HG03457 (cell line): ENCODE results near the gene IRX5.

Source experiments
- ATAC-seq: cut with Tn5 transposase; IDR thresholded peaks from one replicate; pipeline ENCODE4 v1.9.1; 2021; ENCODE audit warnings: moderate number of reproducible peaks; ENCODE audit not compliant: unreplicated experiment

The IRX5 gene

DNA sequence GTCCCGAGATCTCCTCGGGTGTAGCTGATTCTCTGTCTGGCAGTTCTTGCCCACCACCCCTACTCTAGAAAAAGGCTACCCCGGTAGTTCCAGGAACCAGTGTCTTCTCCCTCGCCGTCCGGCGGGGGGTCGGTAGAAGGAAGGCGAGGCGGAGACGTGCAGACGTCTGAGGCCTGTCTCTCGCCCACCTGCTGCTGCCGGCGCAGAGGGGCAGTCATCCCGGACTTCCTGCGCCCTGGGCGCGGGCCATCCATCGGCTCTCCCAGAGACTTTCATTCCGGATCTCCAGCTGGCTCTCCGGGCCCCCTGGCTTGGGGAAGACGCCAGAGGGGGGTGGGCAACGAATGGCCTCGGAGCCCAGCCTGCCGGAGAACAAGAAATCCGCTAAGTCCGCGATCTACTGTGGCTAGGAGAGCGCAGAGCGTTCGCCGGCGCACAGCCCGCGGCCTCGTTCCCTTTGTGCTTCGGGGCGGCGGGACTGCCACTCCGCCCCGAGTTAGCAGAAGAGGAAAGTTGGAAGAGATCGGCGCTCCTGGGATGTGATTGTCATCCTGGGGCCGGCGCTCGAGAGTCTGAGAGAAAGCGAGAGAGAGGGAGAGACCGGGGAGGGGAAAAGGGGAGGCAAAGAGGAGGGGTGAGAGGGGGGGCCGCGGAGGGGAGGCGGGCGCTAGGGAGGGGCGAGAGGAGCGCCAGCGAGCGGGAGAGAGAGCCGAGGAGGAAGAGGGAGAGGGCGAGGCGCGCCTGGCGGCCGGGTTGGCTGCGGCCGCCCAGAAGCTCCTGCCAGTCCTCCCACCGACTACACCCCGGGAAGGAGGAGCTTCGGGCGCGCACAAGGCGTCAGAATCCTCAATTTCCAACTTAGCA is at the start of gene IRX5:
Gene IRX5, plus strand, starts transcription at position 861 of the 864 bp plus-strand sequence. CDS start 334 bp downstream, outside the sequence.
- no peak for ATAC-seq

DNA sequence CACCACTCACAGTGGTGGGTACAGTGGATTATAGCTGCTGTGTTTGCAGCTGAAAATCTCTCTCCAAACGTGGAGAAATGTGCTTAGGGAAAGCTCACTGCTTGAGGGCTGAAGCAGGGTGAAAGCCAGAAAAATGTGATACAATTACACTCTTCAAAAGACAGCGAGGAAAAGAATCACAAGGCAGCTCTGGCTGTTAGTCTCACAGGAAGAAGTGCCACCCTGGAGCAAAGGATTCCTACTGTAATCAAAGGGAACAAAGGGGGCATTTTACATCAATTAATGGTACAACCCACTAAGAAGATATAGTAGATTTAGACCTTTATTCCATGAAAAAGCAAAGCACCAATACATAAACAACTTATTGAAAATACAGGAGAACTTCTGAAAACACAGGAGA is 48.1 kb upstream of the IRX5 start:
- no peak for ATAC-seq

DNA sequence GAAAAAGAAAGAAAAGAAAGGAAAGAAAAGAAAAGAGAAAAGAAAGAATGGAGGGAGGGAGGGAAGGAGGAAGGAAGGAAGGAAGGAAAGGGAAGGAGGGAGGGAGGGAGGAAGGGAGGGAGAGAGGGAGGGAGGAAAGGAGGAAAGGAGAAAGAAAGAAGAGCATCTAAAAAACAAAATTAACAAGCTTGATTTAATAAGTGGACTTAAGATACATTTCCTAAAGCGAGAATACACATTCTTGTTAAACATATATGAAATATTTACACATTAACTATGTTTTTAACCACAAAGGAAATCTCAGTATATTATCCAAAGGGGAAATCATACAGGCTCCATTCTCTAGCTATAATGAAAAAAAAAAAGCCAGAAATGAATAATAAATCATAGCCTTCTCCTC is 47.3 kb upstream of the IRX5 start:
- no peak for ATAC-seq

DNA sequence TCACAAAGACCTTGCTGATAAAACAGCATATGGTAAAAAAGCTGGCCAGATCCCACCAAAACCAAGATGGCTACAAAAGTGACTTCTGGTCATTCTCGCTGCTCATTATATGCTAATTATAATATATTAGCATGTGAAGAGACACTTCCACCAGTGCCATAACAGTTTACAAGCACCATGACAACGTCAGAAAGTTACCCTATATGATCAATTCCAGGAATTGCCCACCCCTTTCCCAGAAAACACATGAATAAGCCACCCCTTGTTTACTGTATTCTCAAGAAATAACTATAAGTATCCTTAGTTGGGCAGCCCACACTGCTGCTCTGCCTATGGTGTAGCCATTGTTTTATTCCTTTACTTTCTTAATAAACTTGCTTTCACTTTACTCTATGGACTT is 44.6 kb upstream of the IRX5 start:
- no peak for ATAC-seq

DNA sequence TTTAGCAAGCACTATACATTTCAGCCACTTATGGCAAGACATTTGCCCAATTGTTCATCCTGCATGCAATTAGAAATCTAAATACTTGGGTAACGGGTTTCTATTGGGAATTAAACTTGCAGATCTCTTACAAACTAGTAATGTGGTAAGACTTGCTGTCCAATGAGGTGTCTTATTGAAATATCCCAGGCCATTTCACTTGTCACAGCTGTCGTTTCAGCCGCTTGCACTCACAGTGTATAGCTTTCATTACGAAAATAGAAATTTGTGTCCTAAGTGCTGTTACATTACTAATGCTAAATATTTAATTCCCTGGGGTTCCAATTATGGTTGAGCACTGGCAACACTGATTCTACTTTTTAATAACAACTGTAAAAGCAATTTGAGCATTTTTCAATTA is 40.3 kb upstream of the IRX5 start:
- no peak for ATAC-seq

DNA sequence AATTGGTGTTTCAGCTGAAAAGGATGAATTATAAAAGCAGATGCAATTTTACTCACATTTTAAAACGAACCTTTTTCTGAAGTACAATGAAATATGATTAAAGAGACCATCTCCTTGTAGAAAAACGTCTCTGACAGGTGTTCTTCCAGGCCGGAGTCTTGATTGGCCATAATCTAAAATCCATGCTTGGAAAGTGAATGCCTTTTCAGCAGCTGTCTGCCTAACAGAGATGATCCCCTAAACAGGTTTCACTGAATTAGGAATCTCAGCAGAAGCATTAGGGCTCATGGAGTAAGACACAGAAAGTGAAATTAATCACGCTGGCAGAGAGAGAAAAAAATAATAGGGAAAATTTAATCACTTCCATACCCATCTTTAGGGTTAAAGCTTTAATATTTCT is 39.3 kb upstream of the IRX5 start:
- ATAC-seq = no peak

DNA sequence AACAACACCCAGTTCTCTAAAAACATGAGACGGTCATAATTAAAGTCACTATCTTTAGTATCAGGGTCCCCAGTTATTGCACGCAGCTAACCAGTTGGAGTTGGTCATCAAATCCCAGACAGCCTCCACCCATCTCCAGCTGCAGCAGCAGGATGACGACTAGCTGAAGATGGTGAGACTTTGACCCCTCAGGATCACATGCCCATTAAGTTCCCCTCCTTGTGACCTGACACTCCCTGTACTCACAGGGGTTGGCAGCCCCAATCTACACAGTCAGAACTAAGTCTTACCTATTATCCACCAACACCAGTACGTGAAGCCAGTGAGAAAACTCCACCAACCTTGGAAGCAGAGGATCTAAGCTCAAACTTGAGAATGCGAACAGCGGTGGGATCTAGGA is 37.7 kb upstream of the IRX5 start:
- no peak for ATAC-seq

DNA sequence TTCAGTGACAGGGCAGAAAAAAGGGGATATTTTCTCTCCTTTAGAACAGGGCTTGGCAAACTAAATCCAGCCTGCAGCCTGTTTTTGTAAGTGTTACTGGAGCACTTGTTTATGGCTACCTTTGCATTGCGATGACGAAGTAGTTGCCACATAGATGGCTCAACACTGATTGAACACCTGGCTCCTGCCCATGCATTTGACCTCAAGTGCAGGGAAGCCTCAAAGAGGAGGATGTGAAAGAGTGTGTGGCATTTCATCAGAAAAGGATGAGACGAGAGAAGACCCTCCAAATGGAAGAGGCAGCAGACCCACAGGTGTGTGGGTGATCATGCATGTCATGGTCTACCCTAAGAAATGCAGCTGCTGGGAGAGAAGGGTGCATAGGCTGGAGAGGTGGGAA is 32.7 kb upstream of the IRX5 start:
- ATAC-seq = no peak

DNA sequence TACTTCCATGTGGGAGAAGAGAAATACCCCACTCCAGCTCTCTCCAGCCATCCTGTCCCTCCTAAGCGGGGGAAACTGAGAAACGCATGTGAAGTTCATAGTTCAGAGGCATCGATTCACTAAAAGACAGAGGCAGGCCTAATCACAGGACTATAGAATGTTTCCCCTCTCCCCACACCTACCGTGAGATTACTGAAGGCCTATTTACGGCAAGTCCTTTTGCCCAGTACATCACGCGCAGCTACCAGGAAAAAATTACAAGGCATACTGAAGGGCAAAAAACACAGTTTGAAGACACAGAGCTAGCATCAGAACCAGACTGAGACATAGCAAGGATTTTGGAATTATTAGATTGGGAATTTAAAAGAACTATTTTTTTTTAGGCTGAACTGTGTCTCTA is 29.1 kb upstream of the IRX5 start:
- ATAC-seq = no peak

DNA sequence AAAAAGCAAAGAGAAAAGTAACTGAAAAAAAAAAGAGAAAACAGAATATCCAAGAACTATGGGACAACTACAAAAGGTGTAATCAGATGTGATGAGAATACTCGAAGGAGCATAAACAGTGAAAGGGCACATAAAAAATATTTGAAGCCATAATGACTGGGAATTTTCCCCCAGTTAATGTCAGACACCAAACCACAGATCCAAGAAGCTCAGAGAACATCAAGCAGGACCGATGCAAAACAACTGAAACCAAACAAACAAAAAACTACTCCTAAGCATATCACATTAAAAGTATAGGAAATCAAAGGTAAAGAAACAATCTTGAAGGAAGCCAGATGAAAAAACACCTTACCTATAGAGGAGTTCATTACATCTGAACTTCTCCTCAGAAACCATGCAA is 27.6 kb upstream of the IRX5 start:
- no peak for ATAC-seq

DNA sequence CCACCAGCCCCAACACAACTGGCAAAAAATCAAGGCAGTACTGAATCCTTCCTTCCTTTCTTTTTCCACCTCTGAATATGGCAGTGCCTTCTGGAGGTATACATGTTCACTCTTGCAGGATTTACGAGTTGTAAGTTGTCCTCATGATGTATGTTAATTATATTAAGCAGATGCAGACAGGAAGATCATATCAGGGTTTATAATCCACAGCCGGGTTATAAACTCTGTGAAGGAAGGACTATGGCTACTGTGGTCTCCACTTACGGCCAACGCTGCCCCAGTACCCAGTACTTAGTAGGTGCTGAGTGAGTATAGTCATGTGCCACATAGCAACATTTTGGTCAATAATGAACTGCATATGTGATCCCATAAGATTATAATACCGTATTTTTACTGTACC is 19.6 kb upstream of the IRX5 start:
- ATAC-seq = no peak

DNA sequence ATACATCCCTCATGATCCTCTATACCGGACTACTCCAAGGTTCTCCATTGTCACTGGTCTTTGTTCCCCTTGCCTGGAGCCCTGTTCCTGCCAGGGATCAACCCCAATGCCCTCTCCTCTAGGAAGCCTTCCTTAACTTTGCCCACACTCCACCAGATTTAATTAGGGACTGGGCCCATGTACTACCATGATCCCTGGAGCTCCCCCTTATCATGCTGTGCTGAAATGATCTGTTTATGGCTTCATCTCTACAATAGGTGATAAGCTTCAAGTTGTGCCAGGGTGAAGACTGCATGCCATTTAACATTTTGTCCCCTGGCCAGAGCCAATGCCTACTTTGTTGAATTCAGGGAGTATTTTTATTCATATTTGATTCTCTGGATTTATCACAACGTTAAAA is 17.9 kb upstream of the IRX5 start:
- ATAC-seq = no peak

DNA sequence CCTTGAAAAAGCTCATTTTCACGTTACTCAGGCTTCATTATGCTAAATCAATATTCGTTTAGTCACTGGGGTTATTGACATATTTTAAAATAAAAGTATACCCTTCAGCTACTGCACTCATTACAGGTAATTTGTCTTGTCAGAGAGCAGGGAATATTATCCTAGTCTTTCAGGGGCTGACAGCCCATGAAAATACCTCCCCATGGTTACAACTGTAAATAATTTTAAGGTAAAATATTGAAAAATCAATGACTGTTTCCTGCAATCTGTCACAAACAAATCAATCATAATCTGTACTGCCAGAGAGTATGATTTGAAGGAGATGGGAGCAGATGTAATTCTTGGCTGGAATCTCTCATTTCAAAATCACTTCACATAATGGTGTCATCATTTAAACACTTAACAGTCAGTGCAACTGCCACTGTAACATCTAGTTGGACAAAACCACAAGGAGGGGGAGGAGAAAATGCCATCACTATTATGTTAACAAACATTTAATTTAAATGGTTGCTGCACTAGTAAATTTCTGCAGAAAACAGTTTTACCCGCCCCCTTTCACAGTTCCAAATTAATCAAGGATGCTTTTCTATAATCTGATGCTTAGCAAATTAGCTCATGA is 9.3 kb upstream of the IRX5 start:
- ATAC-seq = no peak

DNA sequence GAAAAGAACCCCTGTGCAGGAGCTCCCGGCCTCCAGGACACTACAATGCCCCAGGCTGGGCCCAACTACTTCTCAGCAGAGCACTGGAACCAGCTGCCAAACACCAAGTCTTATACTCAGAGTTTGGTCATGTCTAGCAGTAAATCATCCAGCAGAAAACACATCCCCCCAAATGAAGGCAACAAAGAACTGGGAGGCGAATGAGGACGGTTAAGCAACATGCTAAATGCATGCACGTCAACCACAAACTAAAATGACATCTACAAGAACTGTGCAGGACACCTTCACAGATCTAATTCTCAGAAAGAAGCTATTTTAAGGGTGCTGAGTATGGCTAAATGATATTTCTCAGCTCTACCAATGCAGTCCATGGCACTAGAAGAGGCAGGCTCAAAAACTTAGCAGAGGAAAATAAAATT is 7.6 kb upstream of the IRX5 start:
- no peak for ATAC-seq

DNA sequence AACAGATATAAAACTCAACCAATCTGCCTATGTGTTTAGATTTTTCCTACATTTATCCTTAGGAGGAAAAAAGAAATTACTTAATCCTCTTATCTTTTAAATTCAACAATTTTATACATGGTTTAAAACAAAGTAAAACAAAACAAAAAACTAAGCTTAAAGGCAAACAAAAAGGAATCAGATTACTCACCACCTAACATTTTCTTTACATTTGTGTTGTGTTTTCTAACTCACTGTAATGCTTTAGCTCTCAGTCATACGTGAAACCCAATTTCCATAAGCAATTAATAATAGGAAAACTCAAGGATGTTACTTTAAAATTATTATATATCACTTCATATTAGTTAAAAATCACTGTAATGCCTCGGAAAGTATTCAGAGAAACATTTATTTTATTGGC is 6.7 kb upstream of the IRX5 start:
- ATAC-seq = no peak

DNA sequence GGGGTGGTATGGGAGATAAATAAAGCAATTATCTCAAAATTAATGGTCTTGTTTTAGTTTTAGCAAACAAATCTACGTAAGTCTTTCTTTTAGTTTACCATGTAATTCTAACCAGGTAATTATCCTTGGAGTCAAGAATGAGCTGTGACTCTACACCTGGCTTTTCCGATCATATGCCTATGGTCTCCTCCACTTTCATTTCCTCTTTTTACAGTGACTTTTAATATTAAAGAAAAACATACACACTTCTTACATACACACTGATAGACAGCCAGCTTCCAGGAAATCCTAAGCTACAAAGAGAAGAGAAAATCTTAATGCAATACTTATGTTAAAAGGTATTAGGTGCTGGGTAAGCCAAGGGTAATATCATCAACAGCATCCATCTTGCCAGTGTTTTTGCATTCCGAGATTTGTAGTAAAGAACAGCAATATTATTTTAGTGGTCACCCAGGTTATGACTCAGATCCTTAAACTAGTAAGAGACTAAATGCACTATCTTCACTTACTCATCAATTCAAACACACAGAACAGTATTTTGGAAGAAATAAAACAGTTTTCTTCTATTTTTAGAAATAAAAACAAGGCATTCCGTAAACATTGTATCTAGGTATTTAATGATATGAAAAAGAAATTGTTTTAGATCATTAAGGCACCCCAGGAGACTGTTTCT is 4.4 kb upstream of the IRX5 start:
- no peak for ATAC-seq

DNA sequence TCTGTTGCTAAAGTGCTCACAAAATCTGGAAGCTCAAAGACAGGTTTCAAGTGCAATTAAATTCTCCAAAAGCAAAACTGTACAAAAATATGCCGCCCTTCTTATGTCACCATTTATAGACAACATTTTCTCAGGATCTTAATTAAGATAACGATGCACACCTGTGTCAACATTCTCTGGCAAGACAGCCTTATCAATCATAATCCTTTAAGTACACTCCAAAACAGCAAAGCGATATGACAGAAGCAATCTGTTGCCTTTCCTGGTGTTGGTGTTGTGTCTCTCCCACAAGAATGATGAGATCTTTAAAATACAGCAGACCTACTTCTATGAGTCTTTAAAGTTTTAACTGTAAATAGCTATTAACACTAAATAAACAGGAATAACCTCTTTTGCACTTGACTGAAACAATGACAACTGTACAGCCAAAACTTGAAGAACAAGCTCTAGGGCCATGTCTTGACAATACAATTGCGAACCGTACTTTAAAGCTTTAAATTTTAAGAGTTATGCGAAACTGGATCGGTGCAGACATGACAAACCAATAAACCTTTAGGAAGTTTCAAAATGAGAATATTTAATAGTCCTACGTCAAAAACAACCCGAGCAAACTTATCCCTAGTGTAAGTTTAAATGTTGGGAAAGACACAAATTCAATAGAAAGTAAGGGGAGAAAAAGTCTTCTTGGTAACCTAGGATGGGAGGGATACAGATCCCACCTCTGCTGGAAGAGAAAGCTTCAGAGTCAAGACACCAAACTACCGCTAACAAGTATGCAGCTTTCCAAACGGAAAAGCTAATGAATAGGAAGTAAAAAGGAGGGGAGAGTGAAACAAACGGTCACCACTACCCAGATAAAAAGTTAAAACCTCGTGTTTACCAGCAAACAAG is 3.3 kb upstream of the IRX5 start:
- ATAC-seq = no peak

DNA sequence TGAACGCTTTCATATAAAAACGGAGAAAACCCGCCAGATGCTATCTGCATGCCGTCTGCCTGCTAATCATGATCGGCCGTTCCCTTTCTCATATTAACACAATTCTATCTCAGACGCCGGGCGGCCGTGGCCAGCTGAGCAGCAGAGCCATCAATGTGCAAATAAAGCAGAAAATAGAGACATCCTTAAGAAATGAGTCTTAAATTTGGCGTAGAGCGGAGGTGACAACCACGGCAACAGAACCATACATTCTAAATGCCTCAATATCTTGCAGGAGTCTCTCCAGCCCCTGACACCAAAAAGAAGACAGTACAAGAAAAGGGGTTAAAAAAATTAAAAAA is 2.7 kb upstream of the IRX5 start:
- ATAC-seq = no peak

DNA sequence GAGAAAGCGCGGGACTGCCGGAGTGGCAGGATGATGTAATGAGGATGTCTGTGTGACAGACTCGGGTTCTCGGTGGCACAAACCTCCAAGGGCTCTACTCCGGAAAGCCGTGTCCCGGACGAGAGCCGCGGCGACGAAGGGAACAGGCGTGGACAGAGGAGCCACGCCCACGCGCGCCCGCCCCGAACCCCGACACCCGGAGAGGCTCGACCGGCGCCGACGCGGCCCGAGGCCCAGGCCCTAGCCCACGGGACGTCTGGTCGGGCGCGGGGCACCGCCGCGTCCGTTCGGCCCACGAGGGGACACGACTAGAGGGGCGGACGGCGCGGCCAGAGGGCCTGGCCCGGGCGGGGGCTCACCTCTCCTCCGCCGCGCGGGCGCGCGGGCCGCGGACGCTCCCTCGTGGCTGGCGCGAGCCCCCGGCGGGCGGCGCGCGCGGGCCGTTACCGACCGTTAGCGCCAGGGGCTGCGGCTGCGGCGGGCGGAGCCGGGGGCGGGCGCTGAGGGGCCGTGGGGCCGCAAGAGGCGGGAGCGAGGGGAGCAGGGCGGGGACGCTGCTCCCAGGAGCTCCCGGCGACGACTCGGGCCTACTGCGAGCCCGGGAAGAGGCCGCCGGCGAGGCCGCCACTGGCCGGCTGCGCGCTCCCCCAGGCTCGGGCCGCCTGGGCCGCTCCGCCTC is 2.1 kb upstream of the IRX5 start:
- peak; percentile 24 for ATAC-seq

DNA sequence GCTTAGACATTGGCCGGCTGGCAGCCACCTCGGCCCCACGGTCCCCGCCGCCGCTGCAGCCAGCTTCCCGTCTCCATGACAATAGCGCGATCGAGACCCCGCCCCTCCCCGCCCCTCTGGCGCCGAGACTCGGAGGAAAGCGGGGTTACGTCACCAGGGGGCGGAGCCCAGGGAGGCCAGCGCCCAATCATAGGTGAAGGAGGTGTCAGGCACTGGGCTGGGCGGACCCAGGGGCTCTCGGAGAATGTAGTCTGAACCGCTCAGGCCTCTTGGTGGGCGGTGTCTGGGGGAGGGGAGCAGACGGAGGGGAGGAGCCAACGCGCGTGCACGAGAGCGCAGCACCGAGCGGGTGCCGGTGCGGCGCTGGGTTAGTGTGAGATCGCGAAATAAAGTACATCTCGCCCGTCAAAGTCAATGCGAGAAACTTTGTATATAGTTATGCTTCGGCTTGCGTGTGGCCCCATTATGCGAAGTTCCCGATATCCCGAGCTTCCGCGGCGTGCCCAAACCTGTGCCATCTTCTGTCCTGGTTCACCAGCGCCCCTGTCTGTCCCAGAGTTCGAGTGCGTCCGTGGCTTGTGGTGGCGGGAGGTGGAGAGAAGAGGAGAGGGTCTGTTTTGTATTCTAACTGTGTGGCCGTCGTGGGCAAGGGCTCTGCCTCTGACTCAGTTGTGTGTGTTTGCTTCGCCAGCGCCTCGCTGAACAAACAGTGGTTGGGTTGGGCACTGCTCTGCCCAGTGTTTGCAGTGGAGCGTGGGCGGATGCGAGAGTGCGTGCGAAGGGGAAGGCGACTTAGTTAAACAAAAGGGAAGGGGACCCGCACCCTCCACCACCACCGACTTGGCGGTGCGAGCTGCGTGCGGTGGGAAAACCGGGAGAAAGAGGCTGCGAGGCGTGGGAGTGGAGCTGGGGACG is 1.3 kb upstream of the IRX5 start:
- peak; percentile 91 for ATAC-seq
